Mononuclear cell (primary cell): ENCODE data around the gene IL15RA. TPM values are rescaled to one million over a fixed set of nuclear protein-coding genes. Genes with fewer than 3 reads are reported as not detected.

Experiments used
- H3K27me3 ChIP-seq: 2 replicates; pipeline ENCODE4 v1.6.0; 2011; ENCODE audit warnings: low read length, control low read depth; ENCODE audit not compliant: insufficient read depth
- H3K4me1 ChIP-seq: 2 replicates; pipeline ENCODE4 v1.5.1; 2011; ENCODE audit warnings: mild to moderate bottlenecking, low read length, control low read depth; ENCODE audit not compliant: insufficient read depth
- H3K4me3 ChIP-seq: 2 replicates; pipeline ENCODE4 v1.5.1; 2011; ENCODE audit warnings: mild to moderate bottlenecking, low read length, moderate library complexity
- H3K9me3 ChIP-seq: 2 replicates; pipeline ENCODE4 v1.5.1; 2011; ENCODE audit warnings: low read depth, mild to moderate bottlenecking, control low read depth, low read length
- total RNA-seq: library from RNA; depleted of rRNA; stranded (reverse); fragments of >200 nt; gene quantifications from one replicate; pipeline ENCODE4 v1.2.3, GENCODE V29; 2012

IL15RA gene
- total RNA-seq, 1 donor, result 5.1 TPM

DNA sequence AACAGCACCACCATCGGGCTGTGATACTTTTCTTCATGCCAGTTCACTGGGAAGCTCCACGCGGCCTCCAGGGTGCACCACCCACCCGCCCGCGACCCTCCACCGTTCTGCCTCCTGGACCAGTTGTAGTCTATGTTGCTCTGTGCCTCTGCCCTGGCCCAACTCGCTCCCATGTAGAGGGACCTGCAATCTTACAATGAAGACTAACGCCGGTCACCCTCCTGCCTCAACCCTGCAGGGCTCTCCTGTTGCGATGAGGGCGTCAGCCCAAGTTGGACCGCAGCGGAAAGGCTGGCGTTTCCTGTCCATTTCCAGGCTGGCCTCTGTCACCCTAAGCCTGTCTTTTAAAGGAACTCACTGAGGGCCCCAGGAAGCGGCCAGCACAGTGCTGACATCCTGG, 34.9 kb downstream of the IL15RA start:
- Histone ChIP-seq H3K27me3 (no peaks in the 10 kb centered on the region), H3K4me3 (no peak overlapping the region), H3K9me3 (no peaks in the 10 kb centered on the region), H3K4me1 (peaks cover 64% of the 10 kb centered on the region)

DNA sequence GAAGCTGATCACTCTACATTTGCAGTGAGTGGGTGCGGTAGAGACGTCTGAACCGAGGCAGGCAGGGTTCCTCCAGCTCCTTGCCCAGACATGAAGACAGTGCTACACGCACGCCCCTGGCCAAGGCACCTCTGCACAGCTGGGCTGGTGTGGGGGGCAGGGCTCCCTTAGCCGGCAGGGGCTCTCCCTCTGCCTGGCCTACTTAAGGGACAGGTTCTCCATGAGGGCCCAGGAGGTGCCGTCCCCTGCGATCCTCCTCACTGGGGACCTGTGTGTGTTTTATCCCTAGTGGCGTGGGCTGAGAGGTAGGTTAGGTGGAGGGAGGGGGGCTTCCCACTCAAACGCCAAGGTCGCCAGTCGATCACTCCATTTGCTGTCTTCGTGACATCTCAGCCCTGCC, 35.3 kb downstream of the IL15RA start:
- no peaks in the 10 kb centered on the region for H3K27me3 ChIP-seq
- H3K4me3 ChIP-seq, result no peak overlapping the region
- no peaks in the 10 kb centered on the region for H3K9me3 ChIP-seq
- peaks cover 63% of the 10 kb centered on the region for H3K4me1 ChIP-seq

DNA sequence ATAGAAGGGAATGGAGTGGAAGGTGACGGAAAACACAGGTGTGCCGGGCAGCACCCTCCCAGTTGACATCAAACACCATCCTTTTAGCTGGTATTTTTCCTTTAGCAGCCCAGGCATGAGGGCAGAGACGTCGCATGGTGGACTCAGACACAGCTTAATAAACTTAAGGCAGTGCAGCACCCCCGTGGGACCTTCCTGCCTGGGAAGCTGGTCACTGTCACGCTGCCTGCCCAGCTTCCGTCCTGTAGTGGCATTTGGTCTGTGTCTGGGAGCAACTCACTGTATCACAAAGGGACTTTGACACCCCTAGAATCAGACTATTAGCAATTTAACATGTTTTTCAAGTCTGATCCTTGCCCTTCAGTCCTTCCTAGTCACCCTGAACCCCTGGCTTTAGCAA, 35.8 kb downstream of the IL15RA start:
- Histone ChIP-seq H3K9me3 (no peaks in the 10 kb centered on the region), H3K4me3 (no peak overlapping the region), H3K4me1 (peaks cover 58% of the 10 kb centered on the region), H3K27me3 (no peaks in the 10 kb centered on the region)

DNA sequence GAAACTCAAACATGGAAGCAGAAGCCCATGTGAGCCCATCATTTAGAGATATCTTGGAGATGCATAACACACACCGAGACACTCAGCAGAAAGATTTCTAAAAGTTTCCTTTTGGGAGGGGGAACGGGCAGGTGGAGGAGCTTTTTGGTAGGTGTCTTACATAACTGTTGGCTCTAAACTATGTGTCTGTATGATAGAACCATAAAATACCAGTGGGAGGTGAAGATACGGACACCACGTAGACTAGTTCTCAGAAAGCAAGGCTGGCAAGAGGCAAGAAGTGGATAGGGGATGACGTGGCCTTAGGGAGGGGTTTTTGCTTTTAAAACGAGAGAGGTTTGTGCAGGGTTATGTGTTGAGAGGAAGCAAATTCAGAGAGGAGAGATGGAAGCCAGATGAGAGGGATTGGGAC, 36.5 kb downstream of the IL15RA start:
- no peaks in the 10 kb centered on the region for H3K27me3 ChIP-seq
- H3K9me3 ChIP-seq, result no peaks in the 10 kb centered on the region
- no peak overlapping the region for H3K4me3 ChIP-seq
- H3K4me1 ChIP-seq, result peaks cover 51% of the 10 kb centered on the region

DNA sequence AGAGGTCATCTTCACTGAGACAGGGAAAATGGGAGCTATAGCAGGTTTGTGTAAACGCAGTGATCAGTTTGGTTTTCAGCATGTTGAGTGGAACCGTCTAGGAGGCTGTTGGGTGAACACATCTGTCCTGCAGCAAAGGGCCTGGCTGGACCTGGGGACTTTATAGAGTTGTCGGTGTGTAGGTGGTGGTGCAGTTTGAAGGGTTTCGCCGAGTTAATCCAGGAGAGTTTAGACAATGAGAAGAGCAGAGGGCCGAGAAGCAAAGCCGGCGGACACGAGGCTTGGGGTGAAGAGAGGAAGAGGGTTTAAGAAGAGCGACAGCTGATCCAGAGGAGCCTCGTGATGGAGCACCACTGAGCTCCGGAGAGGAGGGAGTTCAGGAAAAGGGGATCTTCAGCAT, 39.1 kb downstream of the IL15RA start:
- no peaks in the 10 kb centered on the region for H3K9me3 ChIP-seq
- no peak overlapping the region for H3K4me3 ChIP-seq
- peaks cover 25% of the 10 kb centered on the region for H3K4me1 ChIP-seq
- no peaks in the 10 kb centered on the region for H3K27me3 ChIP-seq

DNA sequence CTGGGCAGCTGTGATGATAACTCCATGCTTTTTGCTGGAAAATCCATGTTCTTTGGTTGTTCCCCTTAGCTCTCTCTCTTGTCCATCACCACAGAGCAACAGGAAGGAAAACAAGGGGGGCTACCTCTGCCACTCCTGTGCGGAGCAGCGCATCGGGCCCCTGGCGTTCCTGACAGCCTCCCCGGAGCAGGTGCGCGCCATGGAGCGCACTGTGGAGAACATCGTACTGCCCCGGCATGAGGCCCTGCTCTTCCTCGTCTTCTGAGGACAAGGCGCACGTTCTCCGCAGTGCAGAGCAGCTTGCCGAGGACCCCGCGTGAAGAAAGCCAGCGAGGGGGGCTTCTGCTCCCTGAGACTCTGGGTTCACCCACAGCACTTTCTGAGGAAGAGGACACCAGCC, 40.3 kb downstream of the IL15RA start:
- Histone ChIP-seq H3K4me3 (no peak overlapping the region), H3K9me3 (no peaks in the 10 kb centered on the region), H3K4me1 (peaks cover 13% of the 10 kb centered on the region), H3K27me3 (no peaks in the 10 kb centered on the region)

DNA sequence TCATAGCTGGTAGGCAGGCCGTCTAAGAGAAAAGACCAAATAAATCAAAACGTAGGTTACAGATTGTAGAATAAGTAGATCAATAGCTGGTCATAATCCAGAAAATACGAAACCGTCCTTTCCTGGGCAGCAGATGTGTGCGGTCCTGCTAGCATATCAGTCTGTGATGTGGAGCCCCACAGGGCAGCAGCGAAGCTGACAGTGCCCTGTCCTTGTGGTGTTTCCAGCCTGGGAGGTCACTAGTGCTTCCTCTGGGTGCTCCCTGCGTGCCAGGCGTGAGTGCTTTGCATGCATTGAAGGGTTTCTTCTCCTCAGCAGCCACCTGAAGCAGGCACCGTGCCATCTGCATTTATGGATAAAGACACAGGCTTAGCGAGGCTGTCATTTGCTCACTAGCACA, 41.7 kb downstream of the IL15RA start:
- H3K4me1 ChIP-seq, result no peaks in the 10 kb centered on the region
- no peaks in the 10 kb centered on the region for H3K27me3 ChIP-seq
- H3K4me3 ChIP-seq, result no peak overlapping the region
- no peaks in the 10 kb centered on the region for H3K9me3 ChIP-seq

DNA sequence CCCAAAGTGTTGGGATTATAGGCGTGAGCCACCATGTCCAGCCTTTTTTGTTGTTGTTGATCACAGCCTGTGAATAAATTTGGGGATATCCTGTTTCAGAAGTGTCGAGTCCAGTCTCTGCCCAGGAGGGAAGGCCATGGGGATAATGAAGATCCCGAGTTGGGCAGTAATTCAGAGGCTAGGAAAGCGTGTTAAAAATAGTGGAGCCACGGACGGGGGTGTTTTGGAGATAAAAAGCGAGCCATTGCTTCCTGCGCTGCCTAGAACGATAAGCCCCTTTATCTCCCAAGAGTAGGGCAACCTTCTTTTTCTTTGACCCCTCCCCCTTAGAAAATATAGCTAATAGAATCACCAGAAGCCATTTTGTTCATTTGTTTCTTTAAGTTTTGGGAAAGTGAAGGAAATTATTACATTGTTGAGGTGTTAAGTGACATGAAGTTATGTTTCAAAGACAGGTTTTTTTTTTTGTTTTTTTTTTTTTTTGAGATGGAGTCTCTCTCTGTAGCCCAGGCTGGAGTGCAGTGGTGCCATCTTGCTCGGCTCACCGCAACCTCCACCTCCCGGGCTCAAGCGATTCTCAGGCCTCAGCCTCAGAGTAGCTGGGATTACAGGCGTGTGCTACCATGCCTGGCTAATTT, 43.3 kb downstream of the IL15RA start:
- Histone ChIP-seq H3K4me1 (no peaks in the 10 kb centered on the region), H3K9me3 (no peaks in the 10 kb centered on the region), H3K27me3 (no peaks in the 10 kb centered on the region), H3K4me3 (no peak overlapping the region)

DNA sequence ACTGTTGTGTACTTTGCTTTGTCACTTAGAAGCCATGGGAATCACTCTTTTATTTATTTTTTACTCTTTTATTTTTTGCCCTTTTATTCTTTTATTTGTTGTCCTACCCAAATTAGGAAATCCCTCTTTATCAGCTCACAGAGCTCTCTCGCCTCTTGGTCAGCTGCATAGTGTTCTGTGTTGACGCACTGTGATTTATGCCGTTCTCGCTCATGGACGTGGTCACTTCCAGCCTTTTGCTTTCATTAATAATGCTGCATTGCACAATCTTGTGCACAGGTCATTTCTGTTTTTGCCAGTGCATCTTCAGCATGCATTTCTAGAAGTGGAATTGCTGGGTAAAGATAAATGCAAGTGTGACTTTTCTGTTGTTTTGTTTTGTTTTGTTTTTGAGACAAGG, 45.0 kb downstream of the IL15RA start:
- no peak overlapping the region for H3K4me3 ChIP-seq
- H3K27me3 ChIP-seq, result no peaks in the 10 kb centered on the region
- H3K9me3 ChIP-seq, result no peaks in the 10 kb centered on the region
- H3K4me1 ChIP-seq, result no peaks in the 10 kb centered on the region

DNA sequence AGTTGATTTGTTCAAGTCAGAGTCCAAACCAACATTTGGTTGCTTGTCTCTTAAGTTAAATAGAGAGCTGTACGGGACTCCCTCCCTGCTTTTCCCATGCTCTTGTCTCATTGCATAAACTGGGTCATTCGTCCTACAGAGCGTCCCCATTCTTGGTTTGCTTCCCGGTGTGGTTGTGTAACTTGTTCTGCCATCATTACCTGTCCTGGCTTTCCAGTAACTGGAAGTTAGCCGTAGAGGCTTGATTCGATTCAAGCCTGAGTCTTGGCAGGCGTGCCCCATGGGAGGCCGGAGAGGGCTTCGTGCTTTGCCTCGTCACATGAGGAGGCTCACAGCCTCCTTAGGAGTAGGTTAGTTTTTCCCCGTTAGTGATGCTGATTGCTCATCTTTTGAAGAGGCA, 47.1 kb downstream of the IL15RA start:
- Histone ChIP-seq H3K4me3 (no peak overlapping the region), H3K9me3 (no peaks in the 10 kb centered on the region), H3K27me3 (no peaks in the 10 kb centered on the region), H3K4me1 (no peaks in the 10 kb centered on the region)

DNA sequence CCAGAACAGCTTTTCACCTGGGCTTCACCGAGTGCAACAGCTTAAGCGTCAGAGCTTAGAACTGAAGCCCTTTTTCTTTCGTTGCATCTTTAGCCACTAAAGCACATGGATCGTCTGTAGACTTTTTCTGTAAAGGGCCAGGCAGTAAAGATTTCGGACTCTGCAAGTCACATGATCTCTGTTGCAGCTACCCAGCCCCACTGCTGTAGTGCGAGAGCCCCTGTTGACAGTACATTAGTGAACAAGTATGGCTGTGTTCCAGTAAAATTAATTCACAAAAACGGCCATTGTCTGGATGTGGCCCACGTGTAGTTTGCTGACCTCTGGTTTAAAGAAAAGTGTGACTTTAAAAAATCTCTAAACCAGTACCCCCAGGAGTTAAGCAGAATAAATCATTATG, 47.9 kb downstream of the IL15RA start:
- Histone ChIP-seq H3K27me3 (no peaks in the 10 kb centered on the region), H3K4me3 (no peak overlapping the region), H3K9me3 (no peaks in the 10 kb centered on the region), H3K4me1 (no peaks in the 10 kb centered on the region)

DNA sequence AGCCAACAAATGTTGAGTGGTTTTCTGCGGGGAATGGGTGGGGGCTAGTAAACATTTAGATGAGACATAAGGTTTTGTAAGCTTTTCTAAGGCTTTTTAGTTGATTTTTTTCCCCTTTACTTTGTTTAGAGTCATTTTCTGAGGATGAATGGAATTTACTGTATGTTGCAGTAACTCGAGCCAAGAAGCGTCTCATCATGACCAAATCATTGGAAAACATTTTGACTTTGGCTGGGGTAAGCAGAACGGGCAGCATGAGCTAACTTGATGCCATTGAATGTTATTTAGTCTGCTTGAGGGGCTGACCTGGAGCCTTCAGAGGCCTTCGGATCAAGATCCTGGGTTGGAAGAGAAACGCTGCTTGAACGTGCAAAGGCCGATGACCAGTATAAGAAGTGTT, 50.0 kb downstream of the IL15RA start:
- Histone ChIP-seq H3K9me3 (no peaks in the 10 kb centered on the region), H3K27me3 (no peaks in the 10 kb centered on the region), H3K4me3 (no peak overlapping the region), H3K4me1 (no peaks in the 10 kb centered on the region)

DNA sequence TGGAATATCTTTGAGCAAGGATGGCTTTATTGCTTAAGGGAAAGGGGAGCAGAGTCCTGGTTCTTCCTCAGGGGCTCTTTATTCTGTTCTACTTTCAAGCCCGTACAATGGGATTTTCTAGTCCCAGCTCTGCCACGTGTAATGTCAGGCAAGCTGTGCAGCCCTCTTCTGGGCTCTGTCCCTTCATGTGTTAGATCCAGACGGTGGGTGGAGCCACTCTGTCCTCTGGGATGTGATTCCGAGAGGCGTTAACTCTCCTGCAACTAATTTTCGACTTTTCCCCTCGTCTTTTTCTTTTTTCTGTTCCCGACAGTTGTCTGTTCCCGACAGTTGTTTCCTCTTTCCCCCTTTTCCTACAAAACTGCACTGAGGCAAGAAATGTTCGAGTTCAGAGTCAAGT, 52.5 kb downstream of the IL15RA start:
- H3K4me1 ChIP-seq, result no peaks in the 10 kb centered on the region
- H3K4me3 ChIP-seq, result no peak overlapping the region
- H3K9me3 ChIP-seq, result no peaks in the 10 kb centered on the region
- no peaks in the 10 kb centered on the region for H3K27me3 ChIP-seq

DNA sequence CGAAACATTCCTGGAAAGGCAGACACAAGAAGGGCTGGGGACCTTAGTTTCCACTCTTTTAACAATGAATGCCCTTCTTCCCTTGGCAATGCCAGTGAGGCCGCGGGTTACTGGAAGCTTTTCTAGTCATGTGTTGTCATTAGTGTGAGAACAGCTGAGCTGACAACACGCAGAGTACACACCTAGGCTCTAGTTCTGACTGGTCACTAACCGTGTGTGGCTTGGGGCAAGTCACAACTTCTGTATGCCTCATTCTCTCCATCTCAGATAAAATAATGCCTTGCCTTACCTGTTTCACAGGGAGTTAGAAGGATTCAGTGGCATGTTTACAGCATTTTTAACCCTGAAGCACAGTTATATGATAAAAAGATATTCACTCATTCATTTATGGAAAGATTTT, 55.6 kb downstream of the IL15RA start:
- no peak overlapping the region for H3K4me3 ChIP-seq
- no peaks in the 10 kb centered on the region for H3K4me1 ChIP-seq
- no peaks in the 10 kb centered on the region for H3K27me3 ChIP-seq
- no peaks in the 10 kb centered on the region for H3K9me3 ChIP-seq

DNA sequence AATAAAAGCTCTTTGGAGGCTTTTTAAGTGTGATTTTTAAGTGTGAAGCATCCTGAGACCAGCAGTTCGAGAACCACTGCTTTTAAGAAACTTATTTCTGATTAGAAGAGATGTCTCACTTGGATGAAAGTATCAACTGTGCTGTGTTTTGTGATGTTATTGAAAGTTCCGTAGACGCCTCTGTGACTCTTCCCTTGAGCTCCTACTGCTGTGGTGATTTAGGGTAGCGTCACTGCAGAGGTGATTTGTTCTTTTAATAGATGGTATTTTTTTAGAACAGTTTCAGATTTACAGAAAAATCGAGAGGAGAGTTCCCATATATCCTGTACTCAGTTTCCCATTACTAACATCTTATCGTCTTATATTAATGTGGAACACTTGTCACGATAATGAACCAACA, 57.8 kb downstream of the IL15RA start:
- Histone ChIP-seq H3K4me3 (no peak overlapping the region), H3K9me3 (no peaks in the 10 kb centered on the region), H3K27me3 (no peaks in the 10 kb centered on the region), H3K4me1 (no peaks in the 10 kb centered on the region)

DNA sequence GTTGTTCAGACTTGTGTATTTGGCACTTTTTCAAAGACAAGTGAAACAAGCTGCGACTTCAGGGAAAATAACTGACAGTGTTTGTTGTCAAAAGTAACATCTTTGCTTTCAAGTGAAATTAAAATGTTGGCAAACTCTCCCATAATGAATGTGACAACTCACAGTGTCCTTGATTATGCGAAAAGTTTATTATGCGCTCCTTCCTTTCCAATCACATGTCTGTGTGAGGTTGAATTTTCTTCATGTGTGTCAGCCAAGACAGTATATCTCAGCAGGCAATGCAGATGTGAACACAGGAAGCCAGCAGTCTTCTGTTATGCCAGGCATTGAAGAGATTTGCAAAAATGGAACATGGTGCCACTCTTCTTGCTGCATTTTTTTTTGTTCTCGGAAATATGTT, 58.6 kb downstream of the IL15RA start:
- Histone ChIP-seq H3K27me3 (no peaks in the 10 kb centered on the region), H3K4me1 (no peaks in the 10 kb centered on the region), H3K4me3 (no peak overlapping the region), H3K9me3 (no peaks in the 10 kb centered on the region)
